Ovary (tissue), 10 donors: ENCODE data around the gene IGSF21. TPM values are rescaled to one million over a fixed set of nuclear protein-coding genes. Genes with fewer than 3 reads are reported as not detected.

Experiments used
- DNase-seq, 5 donors: peaks; one replicate each; pipeline ENCODE4 v3.0.0-alpha.2; 2019 to 2020
- H3K27ac ChIP-seq, 2 donors: fragments of 200-600 bp; one replicate each; pipeline versions ENCODE4 v1.5.1 to v1.8.0; 2019 to 2022
- H3K27me3 ChIP-seq: fragments of 200-600 bp; one replicate; pipeline ENCODE4 v1.8.0; 2022
- H3K36me3 ChIP-seq: fragments of 200-600 bp; sonication (generic); one replicate; pipeline ENCODE4 v1.5.1; 2019
- H3K4me1 ChIP-seq: one replicate; pipeline ENCODE4 v1.8.1; 2013; ENCODE audit warnings: mild to moderate bottlenecking, moderate library complexity; ENCODE audit not compliant: insufficient read depth
- H3K4me3 ChIP-seq: fragments of 200-600 bp; sonication (generic); one replicate; pipeline ENCODE4 v1.5.1; 2017
- H3K9me3 ChIP-seq, 2 donors: fragments of 200-600 bp in 1 of 2; sonication (generic) in 1 of 2; one replicate each; pipeline versions ENCODE4 v1.5.1 to v1.8.1; 2013 to 2019; ENCODE audit warnings: mild to moderate bottlenecking in 1 of 2, moderate library complexity in 1 of 2
- EP300 ChIP-seq: sonication (generic); formaldehyde crosslinking; IDR thresholded peaks from one replicate; pipeline ENCODE4 v1.6.1; 2017; ENCODE audit warnings: antibody characterized with exemption
- POLR2A ChIP-seq: fragments of 450-650 bp; IDR thresholded peaks from one replicate; pipeline ENCODE4 v1.6.1; 2017; ENCODE audit warnings: antibody characterized with exemption, mild to moderate bottlenecking, moderate library complexity
- WGBS, 3 donors: extraction: QIAGEN DNeasy Blood & Tissue Kit in 1 of 3; methylation state at CpG; one replicate each; pipeline versions ENCODE4 v1.1.5 to v1.1.7; 2013 to 2017; 5-methylcytosine and 5-hydroxymethylcytosine counted together
- intact Hi-C, 4 donors: fragments of 100-400 bp; cut with DNase I; formaldehyde crosslinking; loops; one replicate each; pipeline versions ENCODE4 v1.11.0 to v1.15.1; 2022 to 2023
- long read RNA-seq, 3 donors: library from polyadenylated mRNA in 2 of 3; unstranded in 2 of 3; transcript quantifications; one replicate each; pipeline ENCODE4 v2.0.0 and lab custom pipeline, GENCODE V29; 2021 to 2026
- polyA plus RNA-seq, 2 donors: library from polyadenylated mRNA; stranded (reverse); fragments of 200-250 nt in 1 of 2; fragments of 350-450 nt in 1 of 2; fragmentation: Illumina TruSeq in 1 of 2; extraction: RNeasy Lipid Tissue Mini Kit (QIAGEN cat#74804) in 1 of 2; gene quantifications; one replicate each; pipeline ENCODE4 v1.2.3, GENCODE V29; 2013 to 2014
- total RNA-seq, 7 donors: library from RNA; depleted of rRNA in 2 of 7; stranded (reverse); fragments of >200 nt in 2 of 7; fragmentation: NEBNext Ultra II Directional in 3 of 7; extraction: Animal tissue kit (Norgen Biotek cat#: 25700) in 3 of 7; gene quantifications; one replicate each; pipeline versions ENCODE4 v1.1.0 to v1.2.4, GENCODE V29; 2016 to 2023
- TF ChIP-seq, protein P1 (sequence below), 3 donors: fragments of 450-650 bp in 2 of 3; fragments of 200-600 bp in 1 of 3; IDR thresholded peaks; one replicate each; pipeline versions ENCODE4 v1.5.1 to v1.8.0; 2016 to 2022; ENCODE audit warnings: antibody characterized with exemption in 3 of 3, mild to moderate bottlenecking in 1 of 3
- donor health status: DM: no; HTN: no; CAD: no; lungs with moderate emphysema.
- donor health status: DM: no; HTN: no; CAD: no.
- donor health status: Bipolar disorder and iron deficiency.
- donor health status: DM: yes; HTN: yes; CAD: no.
- donor health status: DM: no; HTN: no; CAD: no.
- donor health status: DM: yes; HTN: yes; CAD: no.

Gene IGSF21
- 1 to 10 TPM in 6 of 7 donors, under 1 TPM in 1; 0.24 to 4.5 (median 1.6) TPM for total RNA-seq
- under 1 TPM; 0.30 to 0.37 TPM for polyA plus RNA-seq
- long read RNA-seq, donor 1, partial matches to known transcripts: 0 of 1 reads
- long read RNA-seq, donor 1, other reads (novel, unspliced or antisense): 1 of 1 reads
- long read RNA-seq, donor 2: 0 reads
- long read RNA-seq, donor 3, transcript IGSF21-201 (10 exons, 1,943 nt): major isoform, 11 of 15 reads
- long read RNA-seq, donor 3, partial matches to known transcripts: 1 of 15 reads
- long read RNA-seq, donor 3, other reads (novel, unspliced or antisense): 3 of 15 reads

GRCh38 chr1:18107369-18108298 is at the start of gene IGSF21:
Gene IGSF21, plus strand, starts transcription at chr1:18107798. Its CDS starts 331 bp downstream, at chr1:18108129.
- Histone ChIP-seq H3K4me3 (no peak within 1 kb of the TSS), H3K27ac (no peak within 1 kb of the TSS), H3K36me3 (no peaks in the 10 kb centered on the region), H3K27me3 (no peaks in the 10 kb centered on the region), H3K4me1 (no peaks in the 10 kb centered on the region), H3K9me3 (no peaks in the 10 kb centered on the region)
- intact Hi-C loops: no loop called here
- DNase-seq: no peak
- WGBS, 3 donors: 1 to 4% (median 1%) methylated on average over 80 to 108 of the region's 108 CpGs
- no peak for TF ChIP-seq EP300
- TF ChIP-seq, protein P1, sequence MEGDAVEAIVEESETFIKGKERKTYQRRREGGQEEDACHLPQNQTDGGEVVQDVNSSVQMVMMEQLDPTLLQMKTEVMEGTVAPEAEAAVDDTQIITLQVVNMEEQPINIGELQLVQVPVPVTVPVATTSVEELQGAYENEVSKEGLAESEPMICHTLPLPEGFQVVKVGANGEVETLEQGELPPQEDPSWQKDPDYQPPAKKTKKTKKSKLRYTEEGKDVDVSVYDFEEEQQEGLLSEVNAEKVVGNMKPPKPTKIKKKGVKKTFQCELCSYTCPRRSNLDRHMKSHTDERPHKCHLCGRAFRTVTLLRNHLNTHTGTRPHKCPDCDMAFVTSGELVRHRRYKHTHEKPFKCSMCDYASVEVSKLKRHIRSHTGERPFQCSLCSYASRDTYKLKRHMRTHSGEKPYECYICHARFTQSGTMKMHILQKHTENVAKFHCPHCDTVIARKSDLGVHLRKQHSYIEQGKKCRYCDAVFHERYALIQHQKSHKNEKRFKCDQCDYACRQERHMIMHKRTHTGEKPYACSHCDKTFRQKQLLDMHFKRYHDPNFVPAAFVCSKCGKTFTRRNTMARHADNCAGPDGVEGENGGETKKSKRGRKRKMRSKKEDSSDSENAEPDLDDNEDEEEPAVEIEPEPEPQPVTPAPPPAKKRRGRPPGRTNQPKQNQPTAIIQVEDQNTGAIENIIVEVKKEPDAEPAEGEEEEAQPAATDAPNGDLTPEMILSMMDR (IDR thresholded peaks at IDR 0.05): no peak
- TF ChIP-seq POLR2A: no peak

DNA sequence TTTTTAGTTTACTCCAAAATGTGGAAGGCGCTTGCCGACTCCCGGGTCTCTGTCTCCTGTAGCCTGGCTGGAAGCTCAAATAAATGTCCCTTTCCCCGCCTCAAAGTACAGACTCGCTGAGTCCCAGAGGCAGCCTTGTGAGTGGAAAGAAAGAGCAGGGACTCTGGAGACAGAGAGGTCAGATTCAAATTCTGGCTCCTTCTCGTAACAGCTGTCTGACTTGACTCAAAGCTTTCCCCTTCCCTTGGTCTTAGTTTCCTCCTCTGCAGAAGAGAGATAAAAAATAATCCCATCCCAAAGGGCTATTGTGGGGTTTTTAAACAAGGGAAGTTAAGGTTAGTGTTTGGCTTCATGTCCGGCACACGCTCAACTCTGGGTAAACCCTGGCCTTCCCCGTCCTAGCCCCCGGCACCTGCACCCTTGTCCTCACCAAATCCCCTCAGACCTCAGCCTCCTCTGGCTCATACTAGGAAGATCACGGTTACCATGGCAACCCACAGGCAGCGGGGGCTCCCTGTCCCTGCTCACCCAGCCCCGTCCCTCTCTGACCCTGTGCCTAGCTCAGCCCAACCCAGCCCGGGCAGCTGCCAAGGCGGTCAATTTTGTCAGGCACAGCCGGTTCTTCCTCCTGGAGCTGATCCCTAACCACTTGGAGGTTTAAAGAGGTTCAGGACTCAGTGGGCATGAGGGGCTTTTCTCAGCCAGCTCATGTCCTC is 49.2 kb upstream of the IGSF21 start:
- Histone ChIP-seq H3K4me1 (no peaks in the 10 kb centered on the region), H3K4me3 (no peak overlapping the region), H3K36me3 (no peaks in the 10 kb centered on the region), H3K27ac (no peak overlapping the region), H3K9me3 (no peaks in the 10 kb centered on the region), H3K27me3 (no peaks in the 10 kb centered on the region)
- TF ChIP-seq EP300: no peak
- TF ChIP-seq, protein P1 (IDR thresholded peaks at IDR 0.05): no peak
- no peak for TF ChIP-seq POLR2A
- intact Hi-C loops: no loop called here
- 56 to 63% (median 62%) methylated on average over 16 of the region's 16 CpGs for WGBS, 3 donors
- DNase-seq: no peak

DNA sequence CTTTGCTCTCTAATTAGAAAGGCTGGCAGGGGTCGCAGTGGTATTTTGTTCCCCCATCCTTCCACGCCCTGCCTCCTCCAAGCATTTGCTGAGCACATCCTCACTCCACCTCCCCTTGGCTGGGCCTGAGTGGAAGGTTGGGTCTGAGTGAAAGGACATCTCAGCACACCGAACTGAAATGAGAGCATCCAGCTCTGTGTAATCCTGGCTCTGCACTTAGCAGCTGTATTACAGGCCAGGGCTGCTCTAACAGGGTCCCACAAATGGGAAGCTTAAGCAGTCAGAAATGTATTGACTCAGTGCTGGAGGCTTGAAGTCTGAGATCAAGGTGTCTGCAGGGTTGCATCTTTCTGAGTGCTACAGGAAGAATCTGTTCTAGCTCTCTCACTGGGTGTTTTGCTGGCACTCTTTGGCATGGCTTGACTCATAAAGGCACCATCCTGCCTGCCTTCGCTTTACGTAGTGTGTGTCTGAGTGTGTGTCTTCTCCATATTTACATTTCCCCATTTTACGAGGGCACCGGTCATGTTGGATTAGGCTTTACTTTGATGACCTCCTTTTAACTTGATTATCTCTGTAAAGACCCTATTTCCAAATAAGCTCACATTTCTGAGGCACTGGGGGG is 48.5 kb upstream of the IGSF21 start:
- no peaks in the 10 kb centered on the region for H3K27me3 ChIP-seq
- 62 to 69% (median 65%) methylated on average over 7 of the region's 7 CpGs for WGBS, 3 donors
- DNase-seq: no peak
- H3K4me3 ChIP-seq: no peak overlapping the region
- H3K9me3 ChIP-seq: no peaks in the 10 kb centered on the region
- TF ChIP-seq, protein P1 (IDR thresholded peaks at IDR 0.05): no peak
- TF ChIP-seq EP300 (no peak), POLR2A (no peak)
- no peaks in the 10 kb centered on the region for H3K36me3 ChIP-seq
- H3K4me1 ChIP-seq: no peaks in the 10 kb centered on the region
- intact Hi-C loops: no loop called here
- no peak overlapping the region for H3K27ac ChIP-seq

GRCh38 chr1:18060366-18060765 is 47.2 kb upstream of the IGSF21 start:
- Histone ChIP-seq H3K4me1 (no peaks in the 10 kb centered on the region), H3K36me3 (no peaks in the 10 kb centered on the region), H3K27ac (no peak overlapping the region), H3K27me3 (no peaks in the 10 kb centered on the region), H3K9me3 (no peaks in the 10 kb centered on the region), H3K4me3 (no peak overlapping the region)
- intact Hi-C loops: no loop called here
- WGBS, 3 donors: 89% methylated on average over 14 of the region's 14 CpGs
- no peak for DNase-seq
- no peak for TF ChIP-seq EP300
- TF ChIP-seq POLR2A: no peak
- TF ChIP-seq, protein P1 (IDR thresholded peaks at IDR 0.05): no peak
